ENCODE data around the gene CMIP. TPM values are rescaled to one million over a fixed set of nuclear protein-coding genes. Genes with fewer than 3 reads are reported as not detected.

Gene CMIP
- total RNA-seq, 1 experiment from 2014 or later = 48.2 TPM

GRCh38 chr16:81526199-81526598 lies 81.6 kb downstream of the CMIP start:
- Histone ChIP-seq H2BK12ac (ENCODE audit: insufficient read length, low read depth, low read length) (no peak overlapping the region), H2BK5ac (ENCODE audit: insufficient read length, low read length) (no peak overlapping the region), H4K8ac (replicated peaks; ENCODE audit: insufficient read length, low read depth, low read length) (no peak overlapping the region), H4K5ac (ENCODE audit: insufficient read length, low read depth, low read length) (no peak overlapping the region), H3K9me3 (ENCODE audit: control insufficient read depth, low read depth, low read length) (no peaks in the 10 kb centered on the region), H3K27me3 (ENCODE audit: insufficient read depth, low read length) (no peaks in the 10 kb centered on the region), H3K27ac (ENCODE audit: insufficient read length, low read depth, low read length) (no peak overlapping the region), H3K23ac (ENCODE audit: insufficient read length, low read depth, low read length) (no peak overlapping the region), H2BK20ac (ENCODE audit: low read depth, low read length, poor library complexity, severe bottlenecking) (no peak overlapping the region), H3K18ac (ENCODE audit: insufficient read length, low read depth, low read length) (no peak overlapping the region), H2BK120ac (ENCODE audit: low read depth, low read length, poor library complexity, severe bottlenecking) (no peak overlapping the region), H3K4ac (ENCODE audit: low read depth, low read length) (no peak overlapping the region), H3K79me1 (ENCODE audit: insufficient read depth, low read depth, low read length, poor library complexity, severe bottlenecking) (peaks cover 8% of the 10 kb centered on the region), H3K9ac (ENCODE audit: extremely low read depth, insufficient read length, low read length) (no peak overlapping the region), H2BK15ac (ENCODE audit: low read depth, low read length) (no peak overlapping the region), H3K4me2 (ENCODE audit: insufficient read depth, insufficient read length, low read length) (no peak overlapping the region), H3K4me1 (ENCODE audit: insufficient read depth, low read length) (peaks cover 3% of the 10 kb centered on the region; the same call in 1 of the 2 replicates), H3K14ac (ENCODE audit: insufficient read depth, low read length) (no peak overlapping the region), H3K56ac (ENCODE audit: insufficient read length, low read depth, low read length) (no peak overlapping the region), H2AFZ (ENCODE audit: low read length) (no peak overlapping the region), H4K91ac (ENCODE audit: insufficient read length, low read depth, low read length) (no peak overlapping the region), H3K79me2 (ENCODE audit: insufficient read depth, low read length) (peaks cover 13% of the 10 kb centered on the region; the same call in 1 of the 2 replicates), H4K20me1 (ENCODE audit: control insufficient read depth, insufficient read depth, insufficient read length) (no peaks in the 10 kb centered on the region), H3K23me2 (ENCODE audit: insufficient read length, low read depth, low read length, poor library complexity, severe bottlenecking) (no peaks in the 10 kb centered on the region), H2AK5ac (ENCODE audit: insufficient read length, low read length) (no peak overlapping the region), H3T11ph (ENCODE audit: low read length) (no peak overlapping the region)
- no CpG with 5 or more reads among the region's 4 CpGs for WGBS (ENCODE audit: extremely low coverage, insufficient read length, low lambda C conversion rate)
- H3K4me1 Mint-ChIP-seq = peaks cover 23 to 28% of the 10 kb centered on the region in 2 experiments
- H3K27ac Mint-ChIP-seq = no peak overlapping the region
- H3K9me3 Mint-ChIP-seq = peaks cover 3 to 6% of the 10 kb centered on the region in 2 experiments; a peak in 4 of 5 replicates
- H3K27me3 Mint-ChIP-seq (ENCODE audit: low read depth) = no peaks in the 10 kb centered on the region
- H3K36me3 Mint-ChIP-seq (ENCODE audit: insufficient read depth in 1 of 3, low read depth in 3 of 3) = peaks cover 13 to 23% (median 20%) of the 10 kb centered on the region in 3 experiments
- DNase-seq = no peak
- H3K4me3 Mint-ChIP-seq = no peak overlapping the region
- TF ChIP-seq, protein P1, sequence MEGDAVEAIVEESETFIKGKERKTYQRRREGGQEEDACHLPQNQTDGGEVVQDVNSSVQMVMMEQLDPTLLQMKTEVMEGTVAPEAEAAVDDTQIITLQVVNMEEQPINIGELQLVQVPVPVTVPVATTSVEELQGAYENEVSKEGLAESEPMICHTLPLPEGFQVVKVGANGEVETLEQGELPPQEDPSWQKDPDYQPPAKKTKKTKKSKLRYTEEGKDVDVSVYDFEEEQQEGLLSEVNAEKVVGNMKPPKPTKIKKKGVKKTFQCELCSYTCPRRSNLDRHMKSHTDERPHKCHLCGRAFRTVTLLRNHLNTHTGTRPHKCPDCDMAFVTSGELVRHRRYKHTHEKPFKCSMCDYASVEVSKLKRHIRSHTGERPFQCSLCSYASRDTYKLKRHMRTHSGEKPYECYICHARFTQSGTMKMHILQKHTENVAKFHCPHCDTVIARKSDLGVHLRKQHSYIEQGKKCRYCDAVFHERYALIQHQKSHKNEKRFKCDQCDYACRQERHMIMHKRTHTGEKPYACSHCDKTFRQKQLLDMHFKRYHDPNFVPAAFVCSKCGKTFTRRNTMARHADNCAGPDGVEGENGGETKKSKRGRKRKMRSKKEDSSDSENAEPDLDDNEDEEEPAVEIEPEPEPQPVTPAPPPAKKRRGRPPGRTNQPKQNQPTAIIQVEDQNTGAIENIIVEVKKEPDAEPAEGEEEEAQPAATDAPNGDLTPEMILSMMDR (conservative IDR thresholded peaks at IDR 0.05) = no peak

Data from H9 (cell line).